K562 (cell line): ENCODE data around the gene INHBC. TPM values are rescaled to one million over a fixed set of nuclear protein-coding genes. Genes with fewer than 3 reads are reported as not detected.

ENCODE experiments used
- CHD1 ChIP-seq: fragments of 200-600 bp; sonication (generic); IDR thresholded peaks from one replicate; pipeline ENCODE4 v1.6.1; 2012; ENCODE audit warnings: mild to moderate bottlenecking, moderate library complexity, low read length, inconsistent platforms
- CSDE1 ChIP-seq, 2 experiments: fragments of 450-650 bp; IDR thresholded peaks; 2 replicates each; pipeline ENCODE4 v1.6.1; 2016; ENCODE audit warnings: mild to moderate bottlenecking in 1 of 2
- JUND ChIP-seq, 2 experiments: IDR thresholded peaks; 2 replicates in 1 of 2; 3 replicates in 1 of 2; pipeline ENCODE4 v1.6.1; 2011; ENCODE audit warnings: borderline replicate concordance in 2 of 2, low read depth in 2 of 2, low read length in 2 of 2, improper control_type of control experiment in 1 of 2, missing biosample characterization in 1 of 2, missing genetic modification characterization in 1 of 2, missing genetic modification reagents in 1 of 2
- KAT7 ChIP-seq: sonication (generic); formaldehyde crosslinking; IDR thresholded peaks from 2 replicates; pipeline ENCODE4 v1.8.0; 2022; ENCODE audit warnings: missing genetic modification reagents, mild to moderate bottlenecking, borderline replicate concordance
- LEF1 ChIP-seq: fragments of 450-650 bp; IDR thresholded peaks from 2 replicates; pipeline ENCODE4 v1.6.1; 2016; ENCODE audit warnings: mild to moderate bottlenecking
- MCM7 ChIP-seq, 2 experiments: fragments of 450-650 bp; IDR thresholded peaks; 2 replicates each; pipeline ENCODE4 v1.6.1; 2016 to 2018
- RBM22 ChIP-seq: fragments of 200-400 bp; formaldehyde crosslinking; IDR thresholded peaks from 2 replicates; pipeline ENCODE4 v1.6.1; 2018; ENCODE audit warnings: low read length, low read depth; ENCODE audit not compliant: poor library complexity, severe bottlenecking
- SAFB2 ChIP-seq: fragments of 200-400 bp; formaldehyde crosslinking; IDR thresholded peaks from 2 replicates; pipeline ENCODE4 v1.6.1; 2018; ENCODE audit warnings: borderline replicate concordance, low read length, low read depth, moderate library complexity; ENCODE audit not compliant: severe bottlenecking
- SMAD1 ChIP-seq: fragments of 150-350 bp; IDR thresholded peaks from 2 replicates; pipeline ENCODE4 v1.6.1; 2014; ENCODE audit warnings: low read length, low read depth; ENCODE audit not compliant: partially characterized antibody
- SNIP1 ChIP-seq: fragments of 450-650 bp; IDR thresholded peaks from 2 replicates; pipeline ENCODE4 v1.7.1; 2017; ENCODE audit warnings: low read depth, mild to moderate bottlenecking
- STAT5A ChIP-seq: IDR thresholded peaks from 2 replicates; pipeline ENCODE4 v1.6.1; 2012; ENCODE audit warnings: low read length, inconsistent platforms, borderline replicate concordance
- TAF1 ChIP-seq: IDR thresholded peaks from 2 replicates; pipeline ENCODE4 v1.6.1; 2011; ENCODE audit warnings: mild to moderate bottlenecking, low read length, moderate library complexity; ENCODE audit not compliant: insufficient read depth, control insufficient read depth, severe bottlenecking; ENCODE audit errors: extremely low read depth
- ZKSCAN8 ChIP-seq: fragments of 200-800 bp; sonication (Bioruptor generic); IDR thresholded peaks from 2 replicates; pipeline ENCODE4 v1.6.1; 2016; ENCODE audit warnings: missing genetic modification characterization, missing compliant biosample characterization
- ZNF324 ChIP-seq: fragments of 250-450 bp; sonication (Bioruptor Pico); IDR thresholded peaks from 2 replicates; pipeline ENCODE4 v1.4.0; 2020; ENCODE audit warnings: mild to moderate bottlenecking
- ZNF347 ChIP-seq: fragments of 450-650 bp; formaldehyde crosslinking; IDR thresholded peaks from 2 replicates; pipeline ENCODE4 v1.4.0; 2020; ENCODE audit warnings: low read depth, mild to moderate bottlenecking, moderate library complexity
- ZNF518B ChIP-seq: fragments of 250-450 bp; sonication (Bioruptor Pico); IDR thresholded peaks from 2 replicates; pipeline ENCODE4 v1.5.0; 2021; ENCODE audit warnings: mild to moderate bottlenecking, moderate library complexity
- polyA plus RNA-seq, 8 experiments: library from polyadenylated mRNA; depleted of rRNA in 4 of 8; stranded (reverse) in 5 of 8; unstranded in 3 of 8; fragments of >200 nt; fragmentation: Nextera tagmentation in 2 of 8; fragmentation: Illumina TruSeq in 1 of 8; extraction: Ambion mirVana in 2 of 8; extraction: Trizol in 1 of 8; gene quantifications; 2 replicates each; pipeline versions ENCODE4 v1.2.1 to v1.2.3, GENCODE V29; 2011 to 2014; ENCODE audit warnings: inconsistent platforms in 1 of 8, missing spikeins in 1 of 8
- total RNA-seq, 7 experiments: library from RNA; depleted of rRNA in 6 of 7; stranded (reverse); fragments of >200 nt in 6 of 7; fragmentation: Illumina TruSeq in 2 of 7; extraction: Trizol in 2 of 7; gene quantifications; 2 replicates each; pipeline versions ENCODE4 v1.2.1 to v1.2.3, GENCODE V29; 2011 to 2021; ENCODE audit warnings: low replicate concordance in 1 of 7
- TF ChIP-seq, protein P1 (sequence below), 2 experiments: IDR thresholded peaks in 1 of 2; conservative IDR thresholded peaks in 1 of 2; 2 replicates each; pipeline ENCODE4 v1.6.1; 2016; ENCODE audit warnings: low read depth in 2 of 2, mild to moderate bottlenecking in 1 of 2, missing compliant biosample characterization in 1 of 2, missing genetic modification characterization in 1 of 2, moderate library complexity in 1 of 2
- TF ChIP-seq, protein P2 (sequence below): fragments of 250-450 bp; sonication (Bioruptor Pico); IDR thresholded peaks from 2 replicates; pipeline ENCODE4 v1.5.0; 2021; ENCODE audit warnings: mild to moderate bottlenecking, borderline replicate concordance

INHBC gene
- total and polyA plus RNA-seq, 9 of the 15 experiments (the other 6 are each of a cell fraction or from before 2014, with no cell fraction given): 0.07 to 0.24 (median 0.15) TPM; not detected in 4

DNA sequence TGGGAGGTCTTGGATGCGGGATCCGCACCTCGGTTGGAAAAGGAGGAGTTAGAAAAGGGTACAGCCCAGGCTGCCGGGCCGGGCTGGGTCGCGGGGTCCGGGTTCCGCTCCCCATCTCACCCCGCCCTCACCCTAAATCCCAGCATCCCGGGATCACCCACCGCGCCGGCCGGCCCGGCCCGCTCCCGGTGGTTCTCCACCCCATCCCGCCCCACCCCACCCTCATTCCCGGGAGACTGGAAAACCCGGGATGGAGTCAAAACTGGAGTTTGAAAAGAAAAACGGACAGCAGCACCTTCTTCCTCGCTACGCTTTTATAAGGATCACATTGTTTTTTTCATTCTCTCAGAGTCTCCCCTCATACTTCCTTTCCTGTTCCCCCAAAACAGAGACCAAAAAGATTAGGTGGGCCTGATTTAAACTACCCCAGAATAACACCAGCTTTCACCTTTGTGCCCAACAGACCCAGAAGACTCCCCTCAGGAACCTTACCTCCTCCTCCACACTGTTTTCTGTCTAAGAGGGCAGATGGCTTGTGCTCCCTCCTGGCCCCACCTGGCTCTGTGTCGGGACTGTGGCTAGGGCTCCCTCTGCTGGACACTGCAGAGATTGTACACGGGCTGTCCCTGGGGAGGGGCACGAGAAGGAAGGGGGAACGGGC is 27.8 kb downstream of the INHBC start (continued):
- TF ChIP-seq ZNF518B (no peak), CSDE1 (IDR thresholded peaks at IDR 0.05) (no peak), ZNF324 (no peak), MCM7 (IDR thresholded peaks at IDR 0.05) (no peak), SNIP1 (peak; percentile 80), ZKSCAN8 (no peak), TAF1 (peak; percentile 46), STAT5A (peak; percentile 10; the same call in 1 of the 2 replicates), SMAD1 (peak; percentile 54), JUND (IDR thresholded peaks at IDR 0.05; ENCODE audit: borderline replicate concordance, low read depth, low read length) (peak; percentile 65), JUND (tag; IDR thresholded peaks at IDR 0.05; ENCODE audit: borderline replicate concordance, low read depth, low read length) (peak; percentile 50; the same call in 1 of the 3 replicates), LEF1 (peak; percentile 59), RBM22 (no peak), CHD1 (no peak), ZNF347 (no peak), KAT7 (0 out of 2 replicates have a peak, but pooled peaks have one; percentile 65), SAFB2 (no peak)
- TF ChIP-seq, protein P1, sequence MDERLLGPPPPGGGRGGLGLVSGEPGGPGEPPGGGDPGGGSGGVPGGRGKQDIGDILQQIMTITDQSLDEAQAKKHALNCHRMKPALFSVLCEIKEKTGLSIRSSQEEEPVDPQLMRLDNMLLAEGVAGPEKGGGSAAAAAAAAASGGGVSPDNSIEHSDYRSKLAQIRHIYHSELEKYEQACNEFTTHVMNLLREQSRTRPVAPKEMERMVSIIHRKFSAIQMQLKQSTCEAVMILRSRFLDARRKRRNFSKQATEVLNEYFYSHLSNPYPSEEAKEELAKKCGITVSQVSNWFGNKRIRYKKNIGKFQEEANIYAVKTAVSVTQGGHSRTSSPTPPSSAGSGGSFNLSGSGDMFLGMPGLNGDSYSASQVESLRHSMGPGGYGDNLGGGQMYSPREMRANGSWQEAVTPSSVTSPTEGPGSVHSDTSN (CRISPR knock-in tag; IDR thresholded peaks at IDR 0.05; ENCODE audit: low read depth): no peak
- TF ChIP-seq, protein P1 (tag; conservative IDR thresholded peaks at IDR 0.05; ENCODE audit: low read depth): no peak
- TF ChIP-seq, protein P2, sequence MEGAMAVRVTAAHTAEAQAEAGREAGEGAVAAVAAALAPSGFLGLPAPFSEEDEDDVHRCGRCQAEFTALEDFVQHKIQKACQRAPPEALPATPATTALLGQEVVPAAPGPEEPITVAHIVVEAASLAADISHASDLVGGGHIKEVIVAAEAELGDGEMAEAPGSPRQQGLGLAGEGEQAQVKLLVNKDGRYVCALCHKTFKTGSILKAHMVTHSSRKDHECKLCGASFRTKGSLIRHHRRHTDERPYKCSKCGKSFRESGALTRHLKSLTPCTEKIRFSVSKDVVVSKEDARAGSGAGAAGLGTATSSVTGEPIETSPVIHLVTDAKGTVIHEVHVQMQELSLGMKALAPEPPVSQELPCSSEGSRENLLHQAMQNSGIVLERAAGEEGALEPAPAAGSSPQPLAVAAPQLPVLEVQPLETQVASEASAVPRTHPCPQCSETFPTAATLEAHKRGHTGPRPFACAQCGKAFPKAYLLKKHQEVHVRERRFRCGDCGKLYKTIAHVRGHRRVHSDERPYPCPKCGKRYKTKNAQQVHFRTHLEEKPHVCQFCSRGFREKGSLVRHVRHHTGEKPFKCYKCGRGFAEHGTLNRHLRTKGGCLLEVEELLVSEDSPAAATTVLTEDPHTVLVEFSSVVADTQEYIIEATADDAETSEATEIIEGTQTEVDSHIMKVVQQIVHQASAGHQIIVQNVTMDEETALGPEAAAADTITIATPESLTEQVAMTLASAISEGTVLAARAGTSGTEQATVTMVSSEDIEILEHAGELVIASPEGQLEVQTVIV: no peak
